HG03432 (cell line): Measurements from ENCODE around the gene NEK5.

Experiments
- ATAC-seq: cut with Tn5 transposase; IDR thresholded peaks from one replicate; pipeline ENCODE4 v1.9.1; 2021; ENCODE audit warnings: mild to moderate bottlenecking, moderate library complexity; ENCODE audit not compliant: unreplicated experiment

NEK5 gene

DNA sequence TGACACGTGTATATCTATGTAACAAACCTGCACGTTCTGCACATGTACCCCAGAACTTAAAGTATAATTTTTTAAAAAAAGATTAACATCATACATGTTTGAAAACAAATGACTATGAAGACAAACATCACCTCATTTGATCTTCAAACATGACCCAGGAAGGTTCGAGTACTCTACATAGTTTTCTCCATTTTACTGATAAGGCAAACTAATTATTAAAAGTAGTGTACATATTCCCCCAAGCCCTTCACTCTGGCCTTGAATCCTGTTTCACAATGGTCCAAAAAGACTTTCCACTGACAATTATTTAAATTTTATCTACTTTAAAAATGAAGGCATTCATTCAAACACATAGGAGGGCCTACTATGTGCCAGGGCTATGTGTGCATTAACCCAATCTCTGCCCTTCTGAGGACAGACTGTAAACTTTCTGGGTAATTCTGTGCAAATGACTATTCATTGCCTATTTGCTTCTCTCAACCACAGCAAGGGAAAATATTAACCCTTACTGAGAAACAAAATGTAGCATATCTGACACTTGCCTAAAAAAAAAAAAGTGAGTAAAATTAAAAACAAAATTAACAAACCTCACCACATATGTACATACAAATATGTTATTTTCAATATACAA is 139.8 kb downstream of the NEK5 start:
- ATAC-seq = no peak
